SK-N-SH treated with all-trans-retinoic acid at 6 μM for 48 hours (cell line): Measurements from ENCODE around the gene OR3A2.

ENCODE experiments used
- ARNTL ChIP-seq: fragments of 450-650 bp; formaldehyde crosslinking; IDR thresholded peaks from 2 replicates; pipeline ENCODE4 v1.5.0; 2020; ENCODE audit warnings: low read depth, mild to moderate bottlenecking, moderate library complexity, borderline replicate concordance
- GLIS3 ChIP-seq: fragments of 250-450 bp; sonication (Bioruptor Pico); IDR thresholded peaks from 2 replicates; pipeline ENCODE4 v1.5.0; 2020; ENCODE audit warnings: mild to moderate bottlenecking, moderate library complexity
- OSR1 ChIP-seq: fragments of 250-450 bp; sonication (Bioruptor Pico); IDR thresholded peaks from 2 replicates; pipeline ENCODE4 v1.8.0; 2022; ENCODE audit warnings: moderate library complexity, mild to moderate bottlenecking, inconsistent platforms
- SNAI2 ChIP-seq: fragments of 250-450 bp; sonication (Bioruptor Pico); IDR thresholded peaks from 2 replicates; pipeline ENCODE4 v1.5.0; 2020; ENCODE audit warnings: mild to moderate bottlenecking, moderate library complexity
- ZFP30 ChIP-seq: fragments of 450-650 bp; formaldehyde crosslinking; IDR thresholded peaks from 2 replicates; pipeline ENCODE4 v1.5.0; 2022; ENCODE audit warnings: mild to moderate bottlenecking, moderate library complexity

DNA sequence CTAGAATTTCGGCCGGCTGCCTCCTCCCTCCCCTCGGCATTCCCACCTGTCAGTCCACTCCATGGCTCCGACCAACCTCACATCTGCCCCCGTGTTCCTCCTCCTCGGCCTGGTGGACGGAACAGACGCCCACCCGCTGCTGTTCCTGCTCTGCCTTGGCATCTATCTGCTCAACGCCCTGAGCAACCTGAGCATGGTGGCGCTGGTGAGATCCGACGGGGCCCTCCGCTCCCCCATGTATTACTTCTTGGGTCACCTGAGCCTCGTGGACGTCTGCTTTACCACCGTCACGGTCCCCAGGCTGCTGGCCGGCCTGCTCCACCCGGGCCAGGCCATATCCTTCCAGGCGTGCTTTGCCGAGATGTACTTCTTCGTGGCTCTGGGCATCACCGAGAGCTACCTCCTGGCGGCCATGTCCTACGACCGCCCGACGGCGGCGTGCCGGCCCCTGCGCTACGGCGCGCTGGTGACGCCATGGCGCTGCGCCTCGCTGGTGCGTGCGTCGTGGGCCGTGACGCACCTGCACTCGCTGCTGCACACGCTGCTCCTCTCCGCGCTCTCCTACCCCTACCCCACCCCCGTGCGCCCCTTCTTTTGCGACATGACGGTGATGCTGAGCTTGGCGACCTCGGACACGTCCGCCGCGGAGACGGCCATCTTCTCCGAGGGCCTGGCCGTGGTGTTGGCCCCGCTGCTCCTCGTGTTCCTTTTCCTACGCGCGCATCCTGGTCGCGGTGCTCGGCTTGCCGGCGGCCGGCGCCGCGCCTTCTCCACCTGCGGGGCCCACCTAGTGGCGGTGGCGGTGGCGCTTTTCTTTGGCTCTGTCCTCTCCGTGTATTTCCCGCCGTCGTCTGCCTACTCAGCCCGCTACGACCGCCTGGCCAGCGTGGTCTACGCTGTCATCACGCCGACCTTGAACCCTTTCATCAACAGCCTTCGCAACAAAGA, at the start of gene OR3A2:
- no peak for TF ChIP-seq SNAI2 (CRISPR knock-in tag)
- no peak for TF ChIP-seq GLIS3 (CRISPR knock-in tag)
- TF ChIP-seq ARNTL (CRISPR knock-in tag), result no peak
- no peak for TF ChIP-seq ZFP30
- TF ChIP-seq OSR1 (CRISPR knock-in tag), result no peak
